ENCODE data around the gene C19orf38.

DNA sequence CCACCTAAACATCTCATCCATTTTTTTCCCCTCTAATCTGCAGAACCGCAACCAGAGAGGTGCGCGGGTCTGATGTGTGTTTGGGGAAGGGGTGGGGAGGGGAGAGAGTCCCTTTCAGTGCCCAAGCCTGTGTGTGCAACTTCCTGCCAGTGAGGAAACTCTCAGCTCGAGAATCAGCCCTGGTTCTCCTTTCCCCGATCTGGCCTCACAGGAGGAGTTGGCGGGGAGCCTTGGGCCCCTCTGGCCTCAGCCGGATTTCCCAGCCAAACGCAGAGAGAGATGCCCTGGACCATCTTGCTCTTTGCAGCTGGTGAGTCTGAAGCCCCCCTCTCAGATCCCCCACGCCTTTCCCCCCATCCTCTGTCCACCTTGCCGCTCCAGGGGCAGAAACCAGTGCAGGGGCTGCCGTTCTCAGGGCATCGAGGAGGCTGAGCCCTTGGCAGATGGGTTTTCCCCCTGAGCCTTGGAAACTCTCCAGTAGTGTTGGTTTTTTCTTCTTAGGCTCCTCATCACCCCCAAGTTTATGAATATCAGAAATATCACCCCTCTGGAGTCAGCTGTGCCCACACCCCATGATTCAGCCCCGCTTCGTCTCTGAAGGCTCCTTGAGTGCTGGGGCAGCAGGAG lies at the start of gene C19orf38:
- TF ChIP-seq CTCF (IDR thresholded peaks at IDR 0.05) (no peak), EP300 (IDR thresholded peaks at IDR 0.05) (no peak), POLR2A (IDR thresholded peaks at IDR 0.05) (no peak)
